SK-N-MC (cell line): ENCODE data around the gene CEMIP.

Source experiments
- EZH2 ChIP-seq: fragments of 200-600 bp; sonication (generic); IDR thresholded peaks from one replicate; pipeline ENCODE4 v1.6.1; 2017; ENCODE audit warnings: antibody characterized with exemption
- FOXP2 ChIP-seq: optimal IDR thresholded peaks from 2 replicates; pipeline ENCODE3; 2011; ENCODE audit warnings: mild to moderate bottlenecking, moderate library complexity; ENCODE audit not compliant: insufficient read depth; ENCODE audit errors: extremely low read length, control extremely low read depth
- POLR2AphosphoS5 ChIP-seq: IDR thresholded peaks from 2 replicates; pipeline ENCODE4 v1.6.1; 2012; ENCODE audit warnings: mild to moderate bottlenecking, low read depth, low read length, borderline replicate concordance

- TF ChIP-seq EZH2 (no peak), POLR2AphosphoS5 (no peak), FOXP2 (no peak)
Measured at GRCh38 chr15:80773122-80773551, 6.0 kb upstream of the CEMIP start.
